ENCODE results near the gene DIP2C.
"Not testable (repeated sequence)": the region's sequence is repeated elsewhere in the genome, so short reads cannot be mapped to it uniquely, and the experiment has no call there.

DIP2C gene

GRCh38 chr10:381805-382204, 307.7 kb downstream of the DIP2C start:
- no peak for DNase-seq

GRCh38 chr10:381346-381745, 308.1 kb downstream of the DIP2C start:
- DNase-seq, result no peak

- no peak for DNase-seq
Observed at GRCh38 chr10:380313-380940, 309.0 kb downstream of the DIP2C start.

- no peak for DNase-seq
Observed at GRCh38 chr10:378930-379704, 310.4 kb downstream of the DIP2C start.

GRCh38 chr10:378230-378929, 311.1 kb downstream of the DIP2C start:
- DNase-seq, result no peak

GRCh38 chr10:377228-377627, 312.2 kb downstream of the DIP2C start:
- no peak for DNase-seq

- DNase-seq, result no peak
Observed at GRCh38 chr10:375815-376505, 313.5 kb downstream of the DIP2C start.

GRCh38 chr10:374354-374753, 315.1 kb downstream of the DIP2C start:
- DNase-seq, result no peak

GRCh38 chr10:373526-374309, 315.8 kb downstream of the DIP2C start:
- no peak for DNase-seq

GRCh38 chr10:373015-373414, 316.5 kb downstream of the DIP2C start:
- no peak for DNase-seq

- DNase-seq, result no peak
Observed at GRCh38 chr10:372566-372965, 316.9 kb downstream of the DIP2C start.

- DNase-seq, result no peak
Observed at GRCh38 chr10:371515-371914, 318.0 kb downstream of the DIP2C start.

GRCh38 chr10:370449-370825, 319.0 kb downstream of the DIP2C start:
- no peak for DNase-seq

GRCh38 chr10:369684-370448, 319.6 kb downstream of the DIP2C start:
- no peak for DNase-seq

GRCh38 chr10:369221-369683, 320.2 kb downstream of the DIP2C start:
- no peak for DNase-seq

- no peak for DNase-seq
Observed at GRCh38 chr10:368579-369220, 320.8 kb downstream of the DIP2C start.

GRCh38 chr10:368107-368506, 321.4 kb downstream of the DIP2C start:
- DNase-seq, result not testable (repeated sequence)

- DNase-seq, result no peak
Observed at GRCh38 chr10:367636-368035, 321.8 kb downstream of the DIP2C start.

- DNase-seq, result no peak
Observed at GRCh38 chr10:366186-366585, 323.3 kb downstream of the DIP2C start.

- DNase-seq, result no peak
Observed at GRCh38 chr10:364267-364775, 325.1 kb downstream of the DIP2C start.

- DNase-seq, result no peak
Observed at GRCh38 chr10:363152-363551, 326.3 kb downstream of the DIP2C start.
